Sigmoid colon (tissue), 4 donors: ENCODE results near the gene MRPS31.

Source experiments
- CTCF ChIP-seq, 4 experiments: fragments of 450-650 bp in 3 of 4; fragments of 200-600 bp in 1 of 4; IDR thresholded peaks; one replicate each; pipeline ENCODE4 v1.5.1; 2016 to 2019; ENCODE audit warnings: antibody characterized with exemption in 4 of 4, mild to moderate bottlenecking in 3 of 4, moderate library complexity in 2 of 4
- EP300 ChIP-seq, 4 donors: sonication (generic); formaldehyde crosslinking; IDR thresholded peaks; one replicate each; pipeline ENCODE4 v1.6.1; 2017; ENCODE audit warnings: antibody characterized with exemption in 4 of 4
- POLR2A ChIP-seq, 2 donors: fragments of 450-650 bp; IDR thresholded peaks; one replicate each; pipeline ENCODE4 v1.6.1; 2016; ENCODE audit warnings: antibody characterized with exemption in 2 of 2, mild to moderate bottlenecking in 2 of 2, moderate library complexity in 2 of 2

DNA sequence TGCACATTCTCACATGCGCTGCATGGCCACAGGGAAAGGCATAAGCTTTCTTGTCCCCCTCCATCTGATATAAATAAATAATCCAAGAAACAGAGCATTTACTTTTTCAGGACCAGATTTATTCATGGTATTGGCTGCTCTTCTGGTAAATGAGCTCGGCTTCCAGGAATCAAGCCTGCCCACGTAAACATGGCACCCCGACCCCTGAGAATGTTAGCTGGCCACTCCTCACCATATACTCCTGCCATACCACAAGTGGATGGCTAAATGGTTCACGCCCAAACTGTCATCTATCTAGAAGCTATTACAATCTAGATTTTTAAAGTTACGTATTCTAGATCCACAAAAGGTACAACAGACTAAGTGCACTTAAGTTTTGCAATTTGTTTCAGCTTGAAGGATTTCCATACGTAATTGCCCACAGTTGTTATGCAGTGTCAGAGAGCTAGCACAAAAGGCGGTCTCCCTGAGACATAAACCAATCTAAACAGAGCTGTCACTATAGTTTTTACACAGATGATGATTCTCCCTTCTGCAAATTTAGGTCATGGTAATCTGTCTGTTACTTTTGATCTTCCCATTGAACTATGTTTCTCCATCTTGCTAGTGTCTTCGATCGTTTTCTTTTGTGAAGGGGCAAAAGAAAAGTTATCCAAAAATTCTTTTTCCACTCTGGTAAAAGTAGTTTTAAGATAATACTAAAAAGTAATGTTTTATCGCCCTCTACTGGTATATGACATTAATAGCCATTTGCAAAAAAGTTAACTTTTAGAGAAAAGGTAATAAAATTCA lies 88.3 kb downstream of the MRPS31 start:
- TF ChIP-seq CTCF (IDR thresholded peaks at IDR 0.05): peak; percentile 22 to 69 (median 58)
- TF ChIP-seq POLR2A (IDR thresholded peaks at IDR 0.05): no peak
- TF ChIP-seq EP300 (IDR thresholded peaks at IDR 0.05): no peak
